Measurements from ENCODE around the gene ARHGAP26.

- TF ChIP-seq CTCF (IDR thresholded peaks at IDR 0.05; ENCODE audit: extremely low read depth in 1 of 2, insufficient read depth in 1 of 2, low read depth in 1 of 2, low read length in 2 of 2) (no peak), POLR2AphosphoS5 (IDR thresholded peaks at IDR 0.05; ENCODE audit: insufficient read depth, low read depth, low read length) (no peak), MYC (IDR thresholded peaks at IDR 0.05; ENCODE audit: low read depth, low read length) (no peak)
Measured at GRCh38 chr5:142824391-142824790, 54.2 kb downstream of the ARHGAP26 start.
